HG03439 (cell line): ENCODE data around the gene GDI2.

Experiments
- ATAC-seq: cut with Tn5 transposase; IDR thresholded peaks from one replicate; pipeline ENCODE4 v1.9.1; 2021; ENCODE audit warnings: mild to moderate bottlenecking, moderate library complexity; ENCODE audit not compliant: unreplicated experiment

GDI2 gene

DNA sequence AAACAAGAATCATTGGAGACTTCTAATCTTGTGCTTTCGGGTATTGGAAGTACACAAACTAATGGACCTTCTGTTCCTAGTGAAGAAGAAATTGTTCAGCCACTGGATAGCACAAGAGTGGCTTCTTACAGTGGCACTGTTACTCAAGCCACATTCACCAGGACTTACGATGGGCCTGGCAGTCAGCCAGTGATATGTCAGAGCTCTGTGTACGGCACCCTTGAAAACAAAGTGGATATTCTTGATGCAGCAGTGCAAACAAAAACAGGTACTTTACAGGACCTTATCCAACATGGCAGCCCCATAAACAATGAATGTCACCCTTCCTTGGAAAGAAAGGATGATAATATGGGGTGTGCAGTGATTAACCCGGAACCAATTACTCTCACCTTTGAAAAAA, 67.0 kb downstream of the GDI2 start:
- ATAC-seq = no peak

DNA sequence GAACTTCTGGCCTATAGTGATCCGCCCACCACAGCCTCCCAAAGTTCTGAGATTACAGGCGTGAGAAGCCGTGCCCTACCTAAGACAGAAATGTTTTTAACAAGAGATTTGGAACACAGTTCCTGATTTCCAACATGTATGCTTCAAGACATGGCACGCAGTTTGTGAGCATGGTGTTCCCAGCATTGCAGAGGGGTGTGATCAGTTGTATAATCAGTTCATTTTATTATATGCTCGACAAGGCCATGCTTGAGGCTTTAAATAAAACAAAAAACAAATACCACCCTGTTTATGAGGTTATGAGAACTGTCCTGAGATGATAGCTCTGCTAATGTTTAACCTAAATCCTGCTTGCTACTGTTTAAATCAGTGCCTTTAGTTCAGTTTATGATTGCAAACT, 68.4 kb downstream of the GDI2 start:
- ATAC-seq = no peak

DNA sequence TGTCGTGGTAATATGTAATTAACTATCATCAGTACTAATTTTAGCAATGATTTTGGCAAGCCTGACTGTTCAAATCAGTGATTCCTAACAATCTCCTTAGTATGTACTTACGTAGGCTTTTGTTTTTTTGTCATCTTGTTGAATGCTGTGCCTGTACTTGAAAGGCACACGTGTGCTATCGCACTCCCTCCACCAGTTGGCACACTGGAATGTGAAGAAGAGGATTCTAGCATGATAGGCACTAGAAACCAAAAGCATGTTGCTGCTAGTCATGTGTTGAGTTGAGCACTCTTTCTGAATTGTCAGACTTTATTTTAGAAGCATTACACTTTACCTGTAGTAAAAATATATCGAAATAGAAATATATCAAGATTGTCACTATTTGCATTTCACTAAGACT, 69.5 kb downstream of the GDI2 start:
- ATAC-seq = no peak

DNA sequence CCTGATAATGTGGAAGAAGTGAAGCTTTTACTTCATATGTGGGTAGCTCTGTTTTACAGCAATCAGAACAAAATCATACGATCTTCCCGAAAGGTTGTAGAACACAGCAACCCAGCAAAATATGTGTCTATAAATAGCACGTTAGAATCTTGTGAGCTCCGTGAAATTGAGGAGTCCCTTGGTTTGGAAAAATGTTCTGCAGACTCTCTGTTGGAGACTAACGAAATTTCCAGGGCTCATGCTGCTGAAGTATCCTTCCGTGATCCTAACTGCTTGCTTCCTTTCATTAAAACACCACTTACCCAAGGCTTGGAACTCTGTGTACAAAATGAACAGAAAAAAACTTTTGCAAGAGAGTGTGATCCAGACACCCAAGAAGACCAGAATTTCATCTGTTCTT, 71.1 kb downstream of the GDI2 start:
- no peak for ATAC-seq

- ATAC-seq = no peak
Measured at GRCh38 chr10:5741276-5741675, 72.0 kb downstream of the GDI2 start.

DNA sequence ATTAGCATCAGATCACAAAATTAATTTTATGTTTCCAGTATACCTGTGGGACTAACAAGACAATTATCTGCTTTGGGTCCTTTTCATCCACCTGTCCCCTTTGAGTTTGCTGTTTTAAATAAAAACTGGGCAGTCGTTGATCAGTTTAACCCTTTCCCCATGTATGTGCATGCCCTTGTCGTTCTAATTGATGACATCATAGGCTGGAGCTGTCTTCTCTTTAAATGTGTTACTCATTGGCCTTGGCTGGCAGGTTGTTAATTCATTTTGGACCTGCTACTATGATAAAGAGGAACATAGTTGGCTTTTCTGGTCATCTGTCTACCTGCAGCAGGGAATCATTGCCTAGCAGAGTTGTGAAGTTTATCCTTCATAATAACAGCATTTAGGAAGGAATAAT, 74.8 kb downstream of the GDI2 start:
- ATAC-seq = no peak

GRCh38 chr10:5737352-5737751, 75.9 kb downstream of the GDI2 start:
- ATAC-seq = no peak

DNA sequence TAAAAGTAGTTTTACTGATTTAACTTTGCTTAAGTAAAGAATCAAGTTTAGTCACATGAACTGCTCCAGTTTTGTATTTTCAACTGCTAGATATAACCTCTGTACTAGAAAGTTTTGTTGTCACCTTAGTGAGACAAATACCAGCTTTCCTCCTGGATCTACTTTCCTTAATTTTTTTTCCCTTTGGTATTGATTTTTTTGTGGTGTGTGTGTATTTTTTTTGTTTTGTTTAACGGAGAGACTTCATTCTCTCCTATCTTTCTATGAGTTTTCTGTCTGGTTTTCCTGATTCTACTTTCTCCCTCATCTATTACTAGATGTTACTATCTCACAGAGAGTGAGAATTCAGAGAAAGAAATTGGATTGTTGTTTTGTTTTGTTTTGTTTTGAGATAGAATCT, 76.6 kb downstream of the GDI2 start:
- ATAC-seq = no peak

DNA sequence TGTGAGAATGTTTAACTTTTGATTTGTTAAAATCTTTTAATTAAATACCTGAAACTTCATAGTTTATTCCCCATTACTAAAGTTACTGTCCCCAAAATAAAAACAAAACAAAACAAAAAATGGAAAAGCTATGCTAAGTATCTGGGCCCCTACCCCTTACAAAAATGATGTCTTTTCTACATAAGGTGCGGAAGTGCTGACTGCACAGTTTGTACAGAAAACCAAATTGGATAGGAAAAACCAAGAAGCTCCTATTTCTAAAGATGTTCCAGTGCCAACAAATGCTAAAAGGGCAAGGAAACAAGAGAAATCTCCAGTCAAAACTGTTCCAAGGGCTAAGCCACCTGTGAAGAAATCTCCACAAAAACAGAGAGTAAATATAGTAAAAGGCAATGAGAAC, 78.1 kb downstream of the GDI2 start:
- ATAC-seq = no peak

- no peak for ATAC-seq
Measured at GRCh38 chr10:5732141-5732540, 81.1 kb downstream of the GDI2 start.

- ATAC-seq = no peak
Measured at GRCh38 chr10:5731559-5731958, 81.7 kb downstream of the GDI2 start.

DNA sequence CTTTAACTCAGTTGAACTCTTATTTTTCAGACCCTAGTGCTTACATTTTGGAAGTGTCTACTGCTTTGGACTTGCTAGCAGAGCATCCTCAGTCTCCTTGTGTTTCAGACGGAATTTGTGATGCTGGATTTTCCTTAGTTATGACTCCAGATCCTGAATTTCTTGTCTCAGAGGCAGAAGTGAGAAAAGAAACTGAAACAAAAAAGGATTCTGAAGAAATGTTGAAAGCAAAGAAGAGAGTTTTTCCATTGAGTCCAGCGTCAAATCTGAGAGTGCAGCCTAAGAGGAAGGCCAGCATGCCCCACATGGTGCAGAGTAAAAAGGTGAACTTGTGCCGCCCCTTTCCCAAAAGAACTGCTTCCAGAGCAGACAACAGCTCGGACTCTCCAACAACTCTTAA, 82.5 kb downstream of the GDI2 start:
- no peak for ATAC-seq

DNA sequence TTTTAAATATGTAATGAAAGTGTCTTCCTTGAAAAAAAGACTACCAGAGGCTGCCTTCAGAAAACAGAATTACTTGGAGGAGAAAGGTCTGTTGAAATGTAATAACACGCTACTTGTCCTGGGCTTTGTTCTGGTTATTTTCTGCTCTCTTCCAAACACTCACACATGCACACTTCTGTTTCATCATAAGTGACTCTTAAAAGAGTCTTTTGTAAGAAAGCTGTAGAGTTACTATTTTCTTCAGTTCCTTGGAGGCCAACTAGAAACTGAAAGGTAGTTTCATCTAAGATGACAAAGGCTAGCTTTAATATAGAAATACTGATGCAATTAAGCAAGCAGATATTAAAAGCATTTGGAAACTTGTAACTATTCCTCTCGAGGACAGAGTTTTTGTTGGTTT, 89.5 kb downstream of the GDI2 start:
- ATAC-seq = no peak

GRCh38 chr10:5720182-5720581, 93.1 kb downstream of the GDI2 start:
- no peak for ATAC-seq

GRCh38 chr10:5719546-5719945, 93.7 kb downstream of the GDI2 start:
- no peak for ATAC-seq
